GM20000 (cell line): ENCODE data around the gene RNASE11.
A peak's percentile ranks its signal among the peaks of the same experiment; 100 is the strongest.

Experiments used
- DNase-seq: peaks from one replicate; pipeline ENCODE4 v3.0.0; 2012; ENCODE audit warnings: low spot score
- CTCF ChIP-seq: IDR thresholded peaks from 2 replicates; pipeline ENCODE4 v1.5.1; 2012; ENCODE audit warnings: mild to moderate bottlenecking, control low read depth; ENCODE audit errors: extremely low read depth, missing control alignments

RNASE11 gene

GRCh38 chr14:20612403-20612802, 24.6 kb upstream of the RNASE11 start:
- no peak for TF ChIP-seq CTCF
- peak; percentile 42 for DNase-seq

- no peak for DNase-seq
- TF ChIP-seq CTCF, result no peak
These were observed 23.5 kb upstream of the RNASE11 start for GRCh38 chr14:20611277-20611676.

- peak; percentile 62 for DNase-seq
- TF ChIP-seq CTCF, result no peak
These were observed 22.4 kb upstream of the RNASE11 start for GRCh38 chr14:20610002-20610765.

DNA sequence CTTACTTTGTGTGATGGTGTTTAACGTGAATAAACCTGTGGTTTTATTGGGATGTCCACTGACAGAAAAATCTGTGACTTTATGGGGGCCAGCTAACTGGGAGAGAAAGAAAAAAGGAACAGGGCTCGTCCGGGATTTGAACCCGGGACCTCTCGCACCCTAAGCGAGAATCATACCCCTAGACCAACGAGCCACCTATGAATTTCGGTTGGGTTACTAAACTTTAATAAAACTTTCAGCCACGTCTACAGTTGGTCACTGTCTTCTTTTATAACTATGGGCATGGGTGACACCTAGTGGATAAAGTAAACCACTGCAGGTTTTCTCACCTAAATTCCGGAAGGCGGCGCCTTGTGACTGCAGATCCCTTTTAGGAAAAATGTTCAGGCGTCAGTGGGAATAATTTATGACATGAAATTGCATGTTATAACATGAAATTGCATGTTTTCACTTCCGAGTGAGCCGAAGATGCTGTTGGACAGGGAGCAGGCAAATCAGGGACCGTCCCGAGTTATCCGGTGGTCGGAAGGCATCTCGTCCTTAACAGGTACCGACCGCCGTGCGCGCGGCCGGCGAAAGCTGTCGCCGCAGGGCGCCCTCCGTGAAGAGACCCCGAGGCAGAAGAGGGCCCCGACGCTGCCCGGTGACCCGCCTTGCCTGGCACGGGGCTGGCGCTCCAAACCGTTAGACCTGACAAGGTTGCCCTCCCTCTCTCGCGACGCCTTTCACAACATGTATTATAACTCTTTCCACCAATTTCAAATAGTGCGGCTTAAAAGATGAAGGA, 21.6 kb upstream of the RNASE11 start:
- peak; percentile 79 for DNase-seq
- peak; percentile 84 for TF ChIP-seq CTCF

- TF ChIP-seq CTCF, result no peak
- no peak for DNase-seq
These were observed 20.7 kb upstream of the RNASE11 start for GRCh38 chr14:20608383-20609110.

DNA sequence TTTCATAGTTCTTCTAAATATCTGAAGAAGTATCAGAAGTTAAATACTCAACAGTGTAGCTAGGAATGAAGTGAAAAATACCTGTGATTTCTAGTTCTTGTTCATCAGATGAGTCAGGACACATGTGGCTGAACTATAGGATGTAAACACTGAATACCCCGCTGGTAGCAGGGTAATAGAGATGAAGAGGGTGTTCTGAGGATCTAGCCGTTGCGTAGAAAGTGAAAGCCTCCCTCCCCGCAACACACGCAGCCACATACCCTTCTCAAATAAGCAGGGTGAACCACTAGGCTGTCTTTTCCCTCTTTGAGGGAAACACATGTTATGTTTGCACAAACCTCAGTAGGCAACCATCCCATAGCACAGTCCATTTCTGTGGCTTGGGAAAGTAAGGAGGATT, 19.8 kb upstream of the RNASE11 start:
- DNase-seq, result no peak
- no peak for TF ChIP-seq CTCF

GRCh38 chr14:20606902-20607242, 19.1 kb upstream of the RNASE11 start:
- no peak for TF ChIP-seq CTCF
- no peak for DNase-seq
